K562 (cell line): ENCODE results near the gene MIX23. TPM values are rescaled to one million over a fixed set of nuclear protein-coding genes. Genes with fewer than 3 reads are reported as not detected.

ENCODE experiments used
- ATAC-seq: fragments of 200-7000 bp; cut with Tn5 transposase; 3 replicates; pipeline ENCODE4 v1.9.1; 2020; ENCODE audit warnings: moderate library complexity
- BruUV-seq: library from RNA; stranded (reverse); fragments of 400-500 nt; replicated peaks from 2 replicates; lab custom pipeline; 2021; lab: Mats Ljungman, UMichigan
- CTCF ChIA-PET: fragments of 300-600 bp; formaldehyde crosslinking; extraction: SDS; loops from one replicate; lab custom pipeline; 2021; ENCODE audit warnings: low intra/inter-chr PET ratio; lab: Yijun Ruan, JAX
- POLR2A ChIA-PET: fragments of 300-600, 350-650 bp; sonication (Branson Sonifier 250); formaldehyde crosslinking; extraction: SDS; loops from one replicate; lab custom pipeline; 2021; ENCODE audit warnings: antibody characterized with exemption, inconsistent platforms; lab: Yijun Ruan, JAX
- DNase-seq, 4 experiments: peaks; one replicate each; pipeline versions ENCODE4 v3.0.0 to v3.0.0-alpha.2; 2011 to 2018; ENCODE audit warnings: low spot score in 3 of 4, mixed read lengths in 3 of 4; ENCODE audit errors: extremely low read depth in 1 of 4
- FAIRE-seq: peaks from 2 replicates; lab custom pipeline; 2011; peaks lifted over from hg19 to GRCh38; lab: Jason Lieb, UNC
- H2AFZ ChIP-seq: 2 replicates; pipeline ENCODE4 v1.6.0; 2011; ENCODE audit warnings: low read depth, low read length, control low read depth, inconsistent platforms
- H3K27ac ChIP-seq: fragments of 200-600 bp; 3 replicates; pipeline ENCODE4 v1.8.0; 2011; ENCODE audit warnings: low read depth, mild to moderate bottlenecking, control low read depth, inconsistent platforms, low read length, moderate library complexity, mixed read lengths; ENCODE audit errors: extremely low read depth
- H3K27me3 ChIP-seq, 2 experiments: fragments of 300-600 bp in 1 of 2; 2 replicates in 1 of 2; 3 replicates in 1 of 2; pipeline versions ENCODE4 v1.6.0 to v1.8.0; 2011; ENCODE audit warnings: inconsistent platforms in 2 of 2, low read length in 2 of 2, mild to moderate bottlenecking in 1 of 2, mixed read lengths in 1 of 2, moderate library complexity in 1 of 2; ENCODE audit not compliant: control insufficient read depth in 2 of 2, insufficient read depth in 2 of 2
- H3K36me3 ChIP-seq: fragments of 300-600 bp; 3 replicates; pipeline ENCODE4 v1.8.0; 2011; ENCODE audit warnings: mild to moderate bottlenecking, low read length, inconsistent platforms; ENCODE audit not compliant: control insufficient read depth, insufficient read depth
- H3K4me1 ChIP-seq, 2 experiments: fragments of 200-600 bp in 1 of 2; replicated peaks in 1 of 2; 2 replicates in 1 of 2; 3 replicates in 1 of 2; pipeline versions ENCODE4 v1.5.1 to v1.8.0; 2011; ENCODE audit warnings: inconsistent platforms in 2 of 2, low read length in 2 of 2, mild to moderate bottlenecking in 1 of 2, mixed read lengths in 1 of 2, moderate library complexity in 1 of 2; ENCODE audit not compliant: control insufficient read depth in 2 of 2, insufficient read depth in 2 of 2
- H3K4me2 ChIP-seq: 2 replicates; pipeline ENCODE4 v1.6.1; 2011; ENCODE audit warnings: low read length, control low read depth, inconsistent platforms, mixed read lengths; ENCODE audit not compliant: insufficient read depth
- H3K4me3 ChIP-seq: fragments of 200-600 bp; sonication (generic), shearing (Covaris generic); 2 replicates; pipeline ENCODE4 v1.5.1; 2016; ENCODE audit warnings: control low read depth, inconsistent platforms
- H3K79me2 ChIP-seq: fragments of 200-600 bp; 3 replicates; pipeline ENCODE4 v1.8.0; 2011; ENCODE audit warnings: low read length, inconsistent platforms; ENCODE audit not compliant: control insufficient read depth, insufficient read depth
- H3K9ac ChIP-seq, 2 experiments: 2 replicates each; pipeline versions ENCODE4 v1.6.0 to v1.6.1; 2011; ENCODE audit warnings: low read depth in 2 of 2, low read length in 2 of 2, control low read depth in 1 of 2, inconsistent platforms in 1 of 2, mild to moderate bottlenecking in 1 of 2, mixed read lengths in 1 of 2; ENCODE audit not compliant: insufficient read depth in 1 of 2
- H3K9me1 ChIP-seq: one replicate; pipeline ENCODE4 v1.6.0; 2011; ENCODE audit warnings: inconsistent platforms, mild to moderate bottlenecking, low read length, moderate library complexity; ENCODE audit not compliant: control insufficient read depth, insufficient read depth
- H3K9me3 ChIP-seq: replicated peaks from 2 replicates; pipeline ENCODE4 v1.5.1; 2011; ENCODE audit warnings: low read depth, low read length, inconsistent platforms; ENCODE audit not compliant: control insufficient read depth, insufficient read depth
- H4K20me1 ChIP-seq: replicated peaks from 2 replicates; pipeline ENCODE4 v1.6.1; 2011; ENCODE audit warnings: low read length, inconsistent platforms, mixed read lengths; ENCODE audit not compliant: control insufficient read depth, insufficient read depth
- ELF2 ChIP-seq: fragments of 250-450 bp; sonication (Bioruptor Pico); IDR thresholded peaks from 2 replicates; pipeline ENCODE4 v1.5.0; 2021; ENCODE audit warnings: mild to moderate bottlenecking
- ILK ChIP-seq: fragments of 450-650 bp; IDR thresholded peaks from 2 replicates; pipeline ENCODE4 v1.6.1; 2016; ENCODE audit warnings: missing genetic modification characterization, low read depth, mild to moderate bottlenecking, missing compliant biosample characterization, moderate library complexity, borderline replicate concordance
- MIER1 ChIP-seq: fragments of 450-650 bp; IDR thresholded peaks from 2 replicates; pipeline ENCODE4 v1.6.1; 2016; ENCODE audit warnings: antibody characterized with exemption, mild to moderate bottlenecking, low read depth
- RBM22 ChIP-seq: fragments of 200-400 bp; formaldehyde crosslinking; IDR thresholded peaks from 2 replicates; pipeline ENCODE4 v1.6.1; 2018; ENCODE audit warnings: low read length, low read depth; ENCODE audit not compliant: poor library complexity, severe bottlenecking
- RFX1 ChIP-seq: fragments of 450-650 bp; IDR thresholded peaks from 2 replicates; pipeline ENCODE4 v1.6.1; 2016; ENCODE audit warnings: mild to moderate bottlenecking, moderate library complexity
- SMC3 ChIP-seq: conservative IDR thresholded peaks from 2 replicates; pipeline ENCODE4 v1.6.1; 2011; ENCODE audit warnings: low read depth, low read length, improper control_type of control experiment; ENCODE audit not compliant: insufficient read depth
- TAF15 ChIP-seq: fragments of 200-400 bp; formaldehyde crosslinking; IDR thresholded peaks from 2 replicates; pipeline ENCODE4 v1.6.1; 2017; ENCODE audit warnings: mild to moderate bottlenecking, low read depth, low read length, moderate library complexity
- TRIM24 ChIP-seq, 2 experiments: fragments of 450-650 bp; IDR thresholded peaks; 2 replicates each; pipeline ENCODE4 v1.6.1; 2016
- ZBED1 ChIP-seq: IDR thresholded peaks from 2 replicates; pipeline ENCODE4 v1.6.1; 2014
- ZNF146 ChIP-seq: IDR thresholded peaks from one replicate; pipeline ENCODE4 v1.6.1; 2018; ENCODE audit warnings: missing compliant biosample characterization; ENCODE audit not compliant: unreplicated experiment
- ZNF212 ChIP-seq: fragments of 450-650 bp; formaldehyde crosslinking; IDR thresholded peaks from 2 replicates; pipeline ENCODE4 v1.4.0; 2020; ENCODE audit warnings: mild to moderate bottlenecking
- ZNF696 ChIP-seq: fragments of 250-450 bp; sonication (Bioruptor Pico); conservative IDR thresholded peaks from 2 replicates; pipeline ENCODE4 v1.4.0; 2020; ENCODE audit warnings: mild to moderate bottlenecking, moderate library complexity
- ZNF76 ChIP-seq: fragments of 250-450 bp; sonication (Bioruptor Pico); IDR thresholded peaks from 2 replicates; pipeline ENCODE4 v1.4.0; 2020; ENCODE audit warnings: mild to moderate bottlenecking, moderate library complexity, borderline replicate concordance
- ZNF766 ChIP-seq: fragments of 200-800 bp; sonication (Bioruptor generic); conservative IDR thresholded peaks from 2 replicates; pipeline ENCODE4 v1.6.1; 2016; ENCODE audit warnings: missing genetic modification characterization, missing compliant biosample characterization
- ZNF785 ChIP-seq: fragments of 250-450 bp; sonication (Bioruptor Pico); IDR thresholded peaks from 2 replicates; pipeline ENCODE4 v1.4.0; 2020; ENCODE audit warnings: mild to moderate bottlenecking
- WGBS: fragments of 100-300 bp; shearing (Covaris generic); methylation state at CpG from one replicate; pipeline ENCODE4 v1.1.6; 2016; ENCODE audit warnings: low coverage, mixed read lengths; ENCODE audit not compliant: insufficient coverage; ENCODE audit errors: missing lambda C conversion rate; 5-methylcytosine and 5-hydroxymethylcytosine counted together
- in situ Hi-C: fragments of 300-500 bp; cut with MboI; formaldehyde crosslinking; loops from 4 replicates; pipeline ENCODE4 v1.15.0; 2018; ENCODE audit warnings: inconsistent platforms, mixed read lengths
- intact Hi-C: fragments of 100-400 bp; cut with micrococcal nuclease; formaldehyde crosslinking; loops from 2 replicates; pipeline ENCODE4 v1.14.2; 2022
- polyA plus RNA-seq, 8 experiments: library from polyadenylated mRNA; depleted of rRNA in 4 of 8; stranded (reverse) in 5 of 8; unstranded in 3 of 8; fragments of >200 nt; fragmentation: Nextera tagmentation in 2 of 8; fragmentation: Illumina TruSeq in 1 of 8; extraction: Ambion mirVana in 2 of 8; extraction: Trizol in 1 of 8; gene quantifications; 2 replicates each; pipeline versions ENCODE4 v1.2.1 to v1.2.3, GENCODE V29; 2011 to 2014; ENCODE audit warnings: inconsistent platforms in 1 of 8, missing spikeins in 1 of 8
- total RNA-seq, 7 experiments: library from RNA; depleted of rRNA in 6 of 7; stranded (reverse); fragments of >200 nt in 6 of 7; fragmentation: Illumina TruSeq in 2 of 7; extraction: Trizol in 2 of 7; gene quantifications; 2 replicates each; pipeline versions ENCODE4 v1.2.1 to v1.2.3, GENCODE V29; 2011 to 2021; ENCODE audit warnings: low replicate concordance in 1 of 7
- TF ChIP-seq, protein P1 (sequence below): fragments of 450-650 bp; IDR thresholded peaks from 2 replicates; pipeline ENCODE4 v1.6.1; 2016; ENCODE audit warnings: low read depth, mild to moderate bottlenecking, moderate library complexity
- TF ChIP-seq, protein P2 (sequence below): fragments of 250-450 bp; sonication (Bioruptor Pico); IDR thresholded peaks from 2 replicates; pipeline ENCODE4 v1.5.0; 2022; ENCODE audit warnings: mild to moderate bottlenecking

The MIX23 gene
- total and polyA plus RNA-seq, 9 of the 15 experiments (the other 6 are each of a cell fraction or from before 2014, with no cell fraction given): 45.5 to 185 (median 106) TPM

DNA sequence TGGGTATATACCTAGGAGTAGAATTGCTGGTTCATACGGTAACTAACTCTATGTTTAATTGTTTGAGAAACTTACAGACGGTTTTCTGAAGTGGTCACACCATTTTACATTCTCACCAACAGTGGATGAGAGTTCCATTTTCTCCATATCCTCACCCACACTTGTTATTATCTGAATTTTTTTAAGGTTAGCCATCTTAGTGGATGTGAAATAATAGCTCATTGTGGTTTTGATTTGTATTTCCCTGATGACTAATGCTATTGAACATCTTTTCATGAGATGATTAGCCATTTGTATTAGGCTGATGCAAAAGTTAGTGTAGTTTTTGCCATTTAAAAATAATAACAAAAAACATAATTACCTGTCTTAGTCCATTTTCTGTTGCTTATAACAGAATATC is 39.4 kb downstream of the MIX23 start:
- Histone ChIP-seq H3K9me3 (no peaks in the 10 kb centered on the region), H3K9ac (no peak overlapping the region), H2AFZ (no peak overlapping the region), H3K79me2 (no peaks in the 10 kb centered on the region), H3K4me2 (no peak overlapping the region), H3K27me3 (no peaks in the 10 kb centered on the region), H3K4me3 (no peak overlapping the region), H3K4me1 (no peaks in the 10 kb centered on the region), H3K27ac (no peak overlapping the region), H3K9me1 (no peaks in the 10 kb centered on the region), H3K36me3 (no peaks in the 10 kb centered on the region), H4K20me1 (no peaks in the 10 kb centered on the region)
- intact Hi-C loops (no loop called here), in situ Hi-C loops (no loop called here)
- ChIA-PET POLR2A (no interaction called here), CTCF (no interaction called here)
- TF ChIP-seq, protein P1, sequence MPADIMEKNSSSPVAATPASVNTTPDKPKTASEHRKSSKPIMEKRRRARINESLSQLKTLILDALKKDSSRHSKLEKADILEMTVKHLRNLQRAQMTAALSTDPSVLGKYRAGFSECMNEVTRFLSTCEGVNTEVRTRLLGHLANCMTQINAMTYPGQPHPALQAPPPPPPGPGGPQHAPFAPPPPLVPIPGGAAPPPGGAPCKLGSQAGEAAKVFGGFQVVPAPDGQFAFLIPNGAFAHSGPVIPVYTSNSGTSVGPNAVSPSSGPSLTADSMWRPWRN: no peak
- no peak for TF ChIP-seq ZNF212
- no peak for TF ChIP-seq ZBED1
- no peak for TF ChIP-seq TAF15
- TF ChIP-seq RFX1: no peak
- no peak for TF ChIP-seq ZNF146
- no peak for TF ChIP-seq ZNF766 (CRISPR knock-in tag)
- no peak for TF ChIP-seq ILK (tag)
- no peak for TF ChIP-seq ZNF785
- no peak for TF ChIP-seq ZNF696
- TF ChIP-seq ELF2 (CRISPR knock-in tag): no peak
- TF ChIP-seq MIER1: no peak
- TF ChIP-seq TRIM24 (IDR thresholded peaks at IDR 0.05): no peak
- TF ChIP-seq ZNF76 (CRISPR knock-in tag): no peak
- TF ChIP-seq, protein P2, sequence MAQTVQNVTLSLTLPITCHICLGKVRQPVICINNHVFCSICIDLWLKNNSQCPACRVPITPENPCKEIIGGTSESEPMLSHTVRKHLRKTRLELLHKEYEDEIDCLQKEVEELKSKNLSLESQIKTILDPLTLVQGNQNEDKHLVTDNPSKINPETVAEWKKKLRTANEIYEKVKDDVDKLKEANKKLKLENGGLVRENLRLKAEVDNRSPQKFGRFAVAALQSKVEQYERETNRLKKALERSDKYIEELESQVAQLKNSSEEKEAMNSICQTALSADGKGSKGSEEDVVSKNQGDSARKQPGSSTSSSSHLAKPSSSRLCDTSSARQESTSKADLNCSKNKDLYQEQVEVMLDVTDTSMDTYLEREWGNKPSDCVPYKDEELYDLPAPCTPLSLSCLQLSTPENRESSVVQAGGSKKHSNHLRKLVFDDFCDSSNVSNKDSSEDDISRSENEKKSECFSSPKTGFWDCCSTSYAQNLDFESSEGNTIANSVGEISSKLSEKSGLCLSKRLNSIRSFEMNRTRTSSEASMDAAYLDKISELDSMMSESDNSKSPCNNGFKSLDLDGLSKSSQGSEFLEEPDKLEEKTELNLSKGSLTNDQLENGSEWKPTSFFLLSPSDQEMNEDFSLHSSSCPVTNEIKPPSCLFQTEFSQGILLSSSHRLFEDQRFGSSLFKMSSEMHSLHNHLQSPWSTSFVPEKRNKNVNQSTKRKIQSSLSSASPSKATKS (CRISPR knock-in tag): no peak
- TF ChIP-seq RBM22: no peak
- no peak for TF ChIP-seq SMC3
- FAIRE-seq: no peak
- ATAC-seq: no peak
- no TSS peak for BruUV-seq
- no peak for DNase-seq
- WGBS: 0% methylated on average over 2 of the region's 2 CpGs
